Heart right ventricle (tissue), 16 donors: ENCODE measurements around the gene VWCE. TPM values are rescaled to one million over a fixed set of nuclear protein-coding genes. Genes with fewer than 3 reads are reported as not detected.

Experiments
- ATAC-seq, 8 donors: fragments of 200-7000 bp; cut with Tn5 transposase; one replicate each; pipeline ENCODE4 v1.9.1; 2020; ENCODE audit warnings: mild to moderate bottlenecking in 8 of 8, moderate library complexity in 8 of 8, moderate number of reproducible peaks in 1 of 8
- DNase-seq, 2 donors: peaks; one replicate each; pipeline ENCODE4 v3.0.0-alpha.2; 2020
- H3K27ac ChIP-seq, 10 donors: fragments of 200-600 bp; sonication (generic) in 2 of 10; one replicate each; pipeline versions ENCODE4 v1.5.0 to v1.8.0; 2020 to 2022; ENCODE audit warnings: mild to moderate bottlenecking in 3 of 10
- H3K27me3 ChIP-seq, 7 donors: fragments of 200-600 bp; one replicate each; pipeline ENCODE4 v1.8.0; 2021 to 2022; ENCODE audit warnings: mild to moderate bottlenecking in 2 of 7
- H3K36me3 ChIP-seq, 9 donors: fragments of 200-600 bp; sonication (generic) in 1 of 9; one replicate each; pipeline versions ENCODE4 v1.5.0 to v1.8.0; 2020 to 2022; ENCODE audit warnings: mild to moderate bottlenecking in 2 of 9
- H3K4me1 ChIP-seq, 9 donors: fragments of 200-600 bp; sonication (generic) in 1 of 9; one replicate each; pipeline versions ENCODE4 v1.5.0 to v1.8.0; 2020 to 2022; ENCODE audit warnings: mild to moderate bottlenecking in 4 of 9
- H3K4me3 ChIP-seq, 10 donors: fragments of 200-600 bp; sonication (generic) in 2 of 10; one replicate each; pipeline versions ENCODE4 v1.5.0 to v1.8.0; 2020 to 2022; ENCODE audit warnings: mild to moderate bottlenecking in 7 of 10, moderate library complexity in 2 of 10
- H3K9me3 ChIP-seq, 11 donors: fragments of 200-600 bp in 10 of 11; sonication (generic) in 2 of 11; one replicate each; pipeline versions ENCODE4 v1.5.0 to v1.8.0; 2013 to 2022; ENCODE audit warnings: mild to moderate bottlenecking in 2 of 11, control low read depth in 1 of 11, moderate library complexity in 1 of 11
- CTCF ChIP-seq, 9 donors: fragments of 200-600 bp; sonication (generic) in 2 of 9; IDR thresholded peaks; one replicate each; pipeline versions ENCODE4 v1.5.0 to v1.8.0; 2021 to 2022; ENCODE audit warnings: antibody characterized with exemption in 9 of 9, mild to moderate bottlenecking in 5 of 9, moderate library complexity in 1 of 9
- WGBS, 2 donors: extraction: QIAGEN DNeasy Blood & Tissue Kit; methylation state at CpG; one replicate each; pipeline ENCODE4 v1.1.7; 2013; ENCODE audit warnings: inconsistent platforms in 1 of 2; 5-methylcytosine and 5-hydroxymethylcytosine counted together
- intact Hi-C, 10 donors: fragments of 100-400 bp; cut with DNase I; formaldehyde crosslinking; loops; one replicate each; pipeline versions ENCODE4 v1.11.1 to v1.14.2; 2022
- polyA plus RNA-seq, 2 donors: library from polyadenylated mRNA; stranded (reverse); fragments of 200-250 nt; gene quantifications; one replicate each; pipeline ENCODE4 v1.2.3, GENCODE V29; 2013
- total RNA-seq, 10 donors: library from RNA; stranded (reverse); fragmentation: NEBNext Ultra II Directional in 3 of 10; extraction: Animal tissue kit (Norgen Biotek cat#: 25700) in 3 of 10; gene quantifications; one replicate each; pipeline versions ENCODE4 v1.2.1 to v1.2.4, GENCODE V29; 2021 to 2023
- donor health status: Arrhythmogenic right ventricular cardiomyopathy.
- donor health status: ischemic (EF 13 %, LVEDD 7.1; RV severe dilation, severe dysfunction).
- donor health status: healthy with polysubstance abuse.
- donor health status: DM: no; HTN: yes; CAD: no.
- donor health status: DM: no; HTN: no; CAD: no.
- donor health status: ischemic (EF 25% LVEDD 6.9; RV normal size, moderate dysfunction).
- donor health status: ischemic (EF 25% LVEDD 5.7; RV mildly dilated, moderate dysfunction).
- donor health status: healthy.
- donor health status: DM: yes; HTN: yes; CAD: no.
- donor health status: Ischemic cardiomyopathy.
- donor health status: ischemic (EF 35%, LVEDD 5.7; RV mildly dilated, moderate dysfunction).
- donor health status: nonischemic (EF 11% LVEDD 7.7; RV severe dilation, severe dysfunction).
- donor health status: DM: yes; HTN: yes; CAD: no.
- donor health status: PGD.
- donor health status: ischemic (EF 29% LVEDD 5.4; RV normal size, mild dysfunction).
- donor health status: nonischemic (EF 23%, LVEDD 6.1; RV moderate dilation, normal function).

Gene VWCE
- total and polyA plus RNA-seq, 12 donors: 0.42 to 2.2 (median 0.89) TPM

GRCh38 chr11:61341706-61342105 lies 46.6 kb upstream of the VWCE start:
- H3K9me3 ChIP-seq: no peaks in the 10 kb centered on the region
- no peaks in the 10 kb centered on the region for H3K27me3 ChIP-seq
- no peak overlapping the region for H3K27ac ChIP-seq
- 94 to 98% methylated on average over 4 of the region's 4 CpGs for WGBS, 2 donors
- peaks cover 0 to 65% (median 0%) of the 10 kb centered on the region in 9 donors for H3K36me3 ChIP-seq
- no peak overlapping the region for H3K4me3 ChIP-seq
- intact Hi-C loops: no loop called here
- no peak for TF ChIP-seq CTCF (IDR thresholded peaks at IDR 0.05)
- ATAC-seq (no peak), DNase-seq (no peak)
- peaks cover 0 to under 1% (median 0%) of the 10 kb centered on the region in 9 donors for H3K4me1 ChIP-seq

DNA sequence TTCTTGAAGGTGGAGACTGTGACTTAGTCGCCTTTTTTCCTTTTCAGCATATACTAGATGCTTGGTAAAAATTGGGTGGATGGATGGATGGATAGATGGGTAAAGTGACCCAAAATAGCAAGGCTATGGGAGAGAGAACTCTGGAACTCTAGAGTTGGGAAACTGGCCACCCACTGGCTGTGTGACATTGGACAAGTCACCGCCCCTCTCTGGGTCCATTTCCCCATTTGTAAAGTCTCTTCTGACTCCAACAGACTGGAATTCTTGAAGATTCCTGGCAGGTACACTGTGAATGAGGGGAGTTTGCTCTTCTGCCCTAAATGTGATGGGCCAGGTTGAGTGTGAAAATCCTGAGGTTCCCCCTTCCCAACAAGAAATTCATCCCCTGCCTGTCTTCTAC lies 45.9 kb upstream of the VWCE start:
- TF ChIP-seq CTCF (IDR thresholded peaks at IDR 0.05): no peak
- H3K9me3 ChIP-seq: no peaks in the 10 kb centered on the region
- peaks cover 0 to 7% (median 6%) of the 10 kb centered on the region in 9 donors for H3K4me1 ChIP-seq
- H3K36me3 ChIP-seq: peaks cover 0 to 58% (median 0%) of the 10 kb centered on the region in 9 donors
- WGBS, 2 donors: 96 to 97% methylated on average over 2 of the region's 2 CpGs
- ATAC-seq (no peak), DNase-seq (no peak)
- intact Hi-C loops: no loop called here
- H3K27ac ChIP-seq: no peak overlapping the region
- H3K4me3 ChIP-seq: no peak overlapping the region
- no peaks in the 10 kb centered on the region for H3K27me3 ChIP-seq

GRCh38 chr11:61339490-61339878 lies 44.4 kb upstream of the VWCE start:
- Histone ChIP-seq H3K4me3 (no peak overlapping the region), H3K36me3 (peaks cover 0 to 44% (median 0%) of the 10 kb centered on the region in 9 donors), H3K4me1 (peaks cover 0 to 14% (median 8%) of the 10 kb centered on the region in 9 donors), H3K9me3 (no peaks in the 10 kb centered on the region), H3K27me3 (no peaks in the 10 kb centered on the region), H3K27ac (no peak overlapping the region)
- DNase-seq (no peak), ATAC-seq (no peak)
- TF ChIP-seq CTCF (IDR thresholded peaks at IDR 0.05): no peak
- 91 to 96% methylated on average over 4 of the region's 4 CpGs for WGBS, 2 donors
- intact Hi-C loops: loop anchor here in 2 of 10 donors (2.0 to 10.0 kb wide), 3 partner anchors 45 to 95 kb away; partner anchors contain the start of gene SDHAF2 (in 1 of the 2)

DNA sequence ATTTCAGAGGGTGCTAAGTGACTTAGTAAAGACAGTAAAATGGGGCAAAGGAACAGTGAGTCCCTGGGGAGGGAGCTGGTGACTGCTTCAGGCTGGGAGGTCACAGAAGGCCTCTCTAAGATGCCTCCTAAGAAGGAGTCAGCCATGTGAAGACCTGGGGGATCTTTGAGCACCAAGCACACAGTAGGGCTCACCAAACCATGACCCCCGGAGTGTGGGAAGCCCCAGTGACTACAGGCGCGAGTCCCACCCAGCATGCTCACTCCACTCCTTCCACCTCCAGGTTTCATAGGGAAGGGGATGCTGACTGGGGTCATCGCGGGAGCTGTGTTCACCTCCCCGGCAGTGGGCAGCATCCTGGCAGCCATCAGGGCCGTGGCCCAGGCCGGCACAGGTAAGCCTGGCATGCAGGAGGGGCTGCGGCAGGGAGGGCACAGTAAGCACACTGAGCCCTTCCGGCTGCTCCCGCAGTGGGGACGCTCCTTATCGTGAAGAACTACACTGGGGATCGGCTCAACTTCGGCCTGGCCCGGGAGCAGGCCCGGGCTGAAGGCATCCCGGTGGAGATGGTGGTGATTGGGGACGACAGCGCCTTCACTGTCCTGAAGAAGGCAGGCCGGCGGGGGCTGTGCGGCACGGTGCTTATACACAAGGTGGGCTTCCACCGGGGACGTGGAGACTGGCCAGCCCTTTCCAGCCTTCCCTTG lies 43.8 kb upstream of the VWCE start:
- WGBS, 2 donors: 91 to 92% methylated on average over 26 of the region's 26 CpGs
- no peak for TF ChIP-seq CTCF (IDR thresholded peaks at IDR 0.05)
- H3K9me3 ChIP-seq: no peaks in the 10 kb centered on the region
- ATAC-seq: no peak
- H3K27ac ChIP-seq: no peak overlapping the region
- intact Hi-C loops: loop anchor here in 2 of 10 donors (2.0 to 10.0 kb wide), 3 partner anchors 46 to 96 kb away; partner anchors contain the start of gene SDHAF2 (in 1 of the 2)
- H3K36me3 ChIP-seq: peaks cover 0 to 41% (median 0%) of the 10 kb centered on the region in 9 donors
- peaks cover 0 to 17% (median 10%) of the 10 kb centered on the region in 9 donors for H3K4me1 ChIP-seq
- DNase-seq: no peak
- no peaks in the 10 kb centered on the region for H3K27me3 ChIP-seq
- no peak overlapping the region for H3K4me3 ChIP-seq
